Hepatocyte (in vitro differentiated cells): ENCODE data around the gene RAP1A. TPM values are rescaled to one million over a fixed set of nuclear protein-coding genes. Genes with fewer than 3 reads are reported as not detected.
"Not testable (repeated sequence)": the region's sequence is repeated elsewhere in the genome, so short reads cannot be mapped to it uniquely, and the experiment has no call there.

Experiments used
- DNase-seq: peaks from one replicate; pipeline ENCODE4 v3.0.0-alpha.2; 2016; ENCODE audit warnings: low spot score
- H2AFZ ChIP-seq: fragments of 200-600 bp; sonication (generic); 2 replicates; pipeline ENCODE4 v1.6.0; 2016; ENCODE audit warnings: antibody characterized with exemption, mild to moderate bottlenecking
- H3K27ac ChIP-seq: fragments of 200-600 bp; sonication (generic); 2 replicates; pipeline ENCODE4 v1.5.1; 2016; ENCODE audit warnings: mild to moderate bottlenecking
- H3K27me3 ChIP-seq: fragments of 200-600 bp; sonication (generic); 2 replicates; pipeline ENCODE4 v1.6.1; 2016
- H3K36me3 ChIP-seq: fragments of 200-600 bp; sonication (generic); replicated peaks from 2 replicates; pipeline ENCODE4 v1.5.1; 2016; ENCODE audit warnings: low read depth; ENCODE audit not compliant: insufficient read depth
- H3K4me1 ChIP-seq: fragments of 200-600 bp; sonication (generic); 2 replicates; pipeline ENCODE4 v1.5.1; 2016; ENCODE audit warnings: mild to moderate bottlenecking, moderate library complexity; ENCODE audit not compliant: insufficient read depth
- H3K4me2 ChIP-seq: fragments of 200-600 bp; sonication (generic); 2 replicates; pipeline ENCODE4 v1.6.0; 2016
- H3K4me3 ChIP-seq: fragments of 200-600 bp; sonication (generic); 2 replicates; pipeline ENCODE4 v1.5.1; 2016; ENCODE audit warnings: mild to moderate bottlenecking
- H3K79me2 ChIP-seq: fragments of 200-600 bp; sonication (generic); 2 replicates; pipeline ENCODE4 v1.6.0; 2017; ENCODE audit warnings: mild to moderate bottlenecking
- H3K9me2 ChIP-seq: fragments of 200-600 bp; sonication (generic); replicated peaks from 2 replicates; pipeline ENCODE4 v1.6.0; 2017; ENCODE audit warnings: mild to moderate bottlenecking; ENCODE audit not compliant: insufficient read depth
- H3K9me3 ChIP-seq: fragments of 200-600 bp; sonication (generic); 2 replicates; pipeline ENCODE4 v1.5.1; 2016; ENCODE audit warnings: low read depth, mild to moderate bottlenecking
- H4K20me1 ChIP-seq: fragments of 200-600 bp; sonication (generic); 2 replicates; pipeline ENCODE4 v1.6.0; 2016; ENCODE audit warnings: mild to moderate bottlenecking; ENCODE audit not compliant: insufficient read depth, poor library complexity, severe bottlenecking
- CTCF ChIP-seq: fragments of 200-600 bp; sonication (generic); IDR thresholded peaks from 2 replicates; pipeline ENCODE4 v1.5.1; 2016; ENCODE audit warnings: antibody characterized with exemption, mild to moderate bottlenecking; ENCODE audit not compliant: poor library complexity
- EZH2 ChIP-seq: fragments of 200-600 bp; sonication (generic); IDR thresholded peaks from 2 replicates; pipeline ENCODE4 v1.6.1; 2016; ENCODE audit warnings: antibody characterized with exemption, mild to moderate bottlenecking, borderline replicate concordance
- EZH2phosphoT487 ChIP-seq: fragments of 200-600 bp; sonication (generic); IDR thresholded peaks from one replicate; pipeline ENCODE4 v1.6.1; 2018; ENCODE audit warnings: antibody characterized with exemption, mild to moderate bottlenecking, low read depth, moderate library complexity; ENCODE audit not compliant: unreplicated experiment, severe bottlenecking
- WGBS: methylation state at CpG from one replicate; pipeline ENCODE4 v1.1.6; 2016; ENCODE audit warnings: low lambda C conversion rate; ENCODE audit errors: missing lambda C conversion rate; 5-methylcytosine and 5-hydroxymethylcytosine counted together
- polyA plus RNA-seq: library from polyadenylated mRNA; unstranded; fragments of >200 nt; fragmentation: Nextera tagmentation; extraction: Ambion mirVana; gene quantifications from 2 replicates; pipeline ENCODE4 v1.2.1, GENCODE V29; 2016
- total RNA-seq: library from RNA; depleted of rRNA; stranded (reverse); fragments of >200 nt; gene quantifications from 2 replicates; pipeline ENCODE4 v1.2.3, GENCODE V29; 2014

RAP1A gene
- total and polyA plus RNA-seq, 2 experiments from 2014 or later: 48.8 to 49.6 TPM

DNA sequence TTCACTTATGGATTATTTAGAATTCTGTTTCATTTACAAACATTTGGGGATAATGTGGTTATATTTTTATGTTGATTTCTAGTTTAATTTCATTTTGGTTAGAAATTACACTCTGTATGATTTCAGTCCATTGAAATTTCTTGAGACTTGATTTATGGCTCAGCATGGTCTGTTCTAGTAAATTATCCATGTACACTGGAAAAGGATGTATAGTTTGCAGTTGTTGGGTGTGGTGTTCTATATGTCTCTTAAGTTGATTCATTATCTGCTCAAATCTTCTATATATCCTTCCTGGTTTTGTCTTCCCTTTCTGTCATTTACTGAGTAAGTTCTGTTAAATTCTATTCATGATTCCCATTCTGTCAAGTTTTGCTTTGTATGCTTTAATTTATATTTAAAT, 52.3 kb downstream of the RAP1A start:
- H3K27me3 ChIP-seq: no peaks in the 10 kb centered on the region
- peaks cover 2% of the 10 kb centered on the region for H4K20me1 ChIP-seq

DNA sequence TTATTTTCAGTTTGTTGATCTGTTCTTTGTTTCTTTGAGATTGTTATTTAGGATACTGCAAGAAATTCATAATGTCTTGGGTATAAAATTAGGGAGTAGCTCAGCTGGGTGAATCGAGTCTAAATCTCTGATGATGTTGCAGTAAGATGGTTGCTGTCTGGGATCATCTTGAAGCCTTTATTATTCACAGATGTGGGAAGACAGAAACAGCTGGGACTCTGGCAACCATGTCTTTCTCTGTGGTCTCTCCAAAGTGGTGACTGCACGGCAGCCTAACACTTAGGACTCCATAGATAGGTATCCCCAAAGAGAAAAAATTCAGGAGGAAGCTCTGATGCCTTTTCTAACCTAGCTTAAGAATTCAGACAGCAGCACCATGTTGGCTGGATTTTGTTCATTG, 52.7 kb downstream of the RAP1A start:
- Histone ChIP-seq H2AFZ (no peak overlapping the region), H3K4me3 (no peak overlapping the region), H3K27me3 (no peaks in the 10 kb centered on the region), H3K4me2 (no peak overlapping the region), H3K9me2 (no peaks in the 10 kb centered on the region), H4K20me1 (peaks cover 2% of the 10 kb centered on the region), H3K27ac (no peak overlapping the region), H3K79me2 (peaks cover 100% of the 10 kb centered on the region), H3K9me3 (no peaks in the 10 kb centered on the region), H3K4me1 (peaks cover 9% of the 10 kb centered on the region), H3K36me3 (no peaks in the 10 kb centered on the region)
- DNase-seq: no peak
- no peak for TF ChIP-seq CTCF
- TF ChIP-seq EZH2phosphoT487: no peak
- TF ChIP-seq EZH2: no peak
- 79% methylated on average over 2 of the region's 2 CpGs for WGBS

More for the DNA sequence above, 52.3 kb downstream of the RAP1A start:
- H3K36me3 ChIP-seq: no peaks in the 10 kb centered on the region
- H3K4me2 ChIP-seq: no peak overlapping the region
- DNase-seq: no peak
- H3K4me3 ChIP-seq: no peak overlapping the region
- H2AFZ ChIP-seq: no peak overlapping the region
- TF ChIP-seq EZH2: no peak
- TF ChIP-seq EZH2phosphoT487: no peak
- no peak for TF ChIP-seq CTCF
- H3K9me2 ChIP-seq: no peaks in the 10 kb centered on the region
- H3K9me3 ChIP-seq: no peaks in the 10 kb centered on the region
- peaks cover 9% of the 10 kb centered on the region for H3K4me1 ChIP-seq
- peaks cover 100% of the 10 kb centered on the region for H3K79me2 ChIP-seq
- no peak overlapping the region for H3K27ac ChIP-seq

DNA sequence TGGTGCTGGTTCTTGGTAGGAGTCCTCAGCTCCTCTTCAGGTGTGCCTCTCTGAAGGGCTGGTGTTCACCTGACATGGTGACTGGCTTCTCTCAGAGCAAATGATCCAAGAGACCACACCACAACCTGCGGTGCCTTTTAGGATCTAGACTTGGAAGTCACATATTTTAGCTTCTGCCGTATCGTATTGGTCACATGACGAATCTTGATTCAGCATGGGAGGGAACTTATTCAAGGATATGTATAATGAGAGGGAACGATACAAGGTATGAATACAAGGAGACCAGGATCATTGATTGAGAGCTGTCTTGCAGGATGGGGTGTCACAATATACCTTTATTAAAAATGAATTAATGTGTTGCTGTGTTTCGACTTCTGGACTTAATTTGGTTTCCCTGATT, 58.0 kb downstream of the RAP1A start:
- WGBS: 98% methylated on average over 6 of the region's 6 CpGs
- Histone ChIP-seq H3K27me3 (no peaks in the 10 kb centered on the region), H4K20me1 (peaks cover 4% of the 10 kb centered on the region), H2AFZ (no peak overlapping the region), H3K9me3 (no peaks in the 10 kb centered on the region), H3K79me2 (peaks cover 89% of the 10 kb centered on the region), H3K27ac (no peak overlapping the region), H3K36me3 (no peaks in the 10 kb centered on the region), H3K4me2 (no peak overlapping the region), H3K9me2 (no peaks in the 10 kb centered on the region), H3K4me1 (no peaks in the 10 kb centered on the region), H3K4me3 (no peak overlapping the region)
- TF ChIP-seq EZH2 (no peak), CTCF (no peak), EZH2phosphoT487 (no peak)
- no peak for DNase-seq

DNA sequence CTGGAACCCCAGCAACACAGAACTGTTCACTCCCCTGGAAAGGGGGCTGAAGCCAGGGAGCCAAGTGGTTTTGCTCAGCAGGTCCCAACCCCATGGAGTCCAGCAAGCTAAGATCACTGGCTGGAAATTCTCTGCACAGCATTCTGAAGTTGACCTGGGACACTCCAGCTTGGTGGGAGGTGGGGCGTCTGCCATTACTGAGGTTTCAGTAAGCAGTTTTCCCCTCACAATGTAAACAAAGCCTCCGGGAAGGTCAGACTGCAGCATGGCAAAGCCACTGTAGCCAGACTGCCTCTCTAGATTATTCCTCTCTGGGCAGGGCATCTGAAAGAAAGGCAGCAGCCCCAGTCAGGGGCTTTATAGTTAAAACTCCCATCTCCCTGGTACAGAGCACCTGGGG, 60.0 kb downstream of the RAP1A start:
- TF ChIP-seq CTCF (no peak), EZH2phosphoT487 (no peak), EZH2 (no peak)
- no peak overlapping the region for H3K4me2 ChIP-seq
- H3K27ac ChIP-seq: no peak overlapping the region
- peaks cover 4% of the 10 kb centered on the region for H4K20me1 ChIP-seq
- no peaks in the 10 kb centered on the region for H3K9me3 ChIP-seq
- H3K27me3 ChIP-seq: no peaks in the 10 kb centered on the region
- DNase-seq: no peak
- WGBS: 62% methylated on average over 2 of the region's 2 CpGs
- no peaks in the 10 kb centered on the region for H3K36me3 ChIP-seq
- no peak overlapping the region for H2AFZ ChIP-seq
- no peak overlapping the region for H3K4me3 ChIP-seq
- peaks cover 82% of the 10 kb centered on the region for H3K79me2 ChIP-seq
- no peaks in the 10 kb centered on the region for H3K9me2 ChIP-seq
- H3K4me1 ChIP-seq: no peaks in the 10 kb centered on the region

- not testable (repeated sequence) for H3K36me3 ChIP-seq, H3K9me2 ChIP-seq, H3K9me3 ChIP-seq, H3K4me1 ChIP-seq, H3K4me3 ChIP-seq, H4K20me1 ChIP-seq, DNase-seq, H3K27me3 ChIP-seq, H3K27ac ChIP-seq, H2AFZ ChIP-seq, H3K4me2 ChIP-seq
- peaks cover 75% of the 10 kb centered on the region for H3K79me2 ChIP-seq
- 96% methylated on average over 9 of the region's 9 CpGs for WGBS
Observed at GRCh38 chr1:111680212-111680800, 60.7 kb downstream of the RAP1A start.
